HG03469 (cell line): ENCODE measurements around the gene ZNF337.
"Not testable (repeated sequence)": the region's sequence is repeated elsewhere in the genome, so short reads cannot be mapped to it uniquely, and the experiment has no call there.

Source experiments
- ATAC-seq: cut with Tn5 transposase; IDR thresholded peaks from one replicate; pipeline ENCODE4 v1.9.1; 2021; ENCODE audit warnings: mild to moderate bottlenecking, moderate library complexity, moderate number of reproducible peaks; ENCODE audit not compliant: unreplicated experiment

The ZNF337 gene

GRCh38 chr20:25630615-25631014 lies 66.0 kb downstream of the ZNF337 start:
- not testable (repeated sequence) for ATAC-seq

DNA sequence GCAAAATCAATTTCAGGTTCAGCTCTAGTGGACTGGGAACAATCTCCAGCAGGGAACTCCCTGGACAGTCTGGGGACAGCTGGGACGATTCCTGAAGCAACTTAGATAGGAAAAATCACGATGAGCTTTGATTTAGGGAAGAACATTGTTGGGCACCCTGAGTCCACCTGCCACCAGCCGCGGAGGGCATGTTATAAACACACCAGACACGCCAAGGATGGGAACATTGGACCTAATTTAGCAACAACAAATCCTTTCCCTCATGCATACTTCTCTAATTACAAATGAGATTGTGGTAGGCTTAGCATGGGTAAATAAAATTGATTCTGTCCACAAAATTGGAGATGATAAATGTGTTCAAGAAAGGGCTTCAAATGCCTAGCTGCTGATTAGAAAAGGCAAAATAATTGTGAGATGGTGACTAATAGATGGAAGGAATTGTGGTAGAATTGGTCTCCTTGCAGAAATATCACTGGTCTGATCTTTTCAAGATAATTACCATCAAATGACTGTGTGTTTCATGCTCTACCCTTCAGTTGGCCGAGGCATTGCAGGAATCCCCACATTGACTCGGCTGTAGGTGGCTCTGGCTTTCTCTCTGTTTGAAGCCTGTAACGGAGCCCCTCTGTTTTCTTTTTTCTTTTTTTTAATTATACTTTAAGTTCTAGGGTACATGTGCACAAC lies 66.7 kb downstream of the ZNF337 start:
- ATAC-seq, result no peak

GRCh38 chr20:25626779-25627178 lies 69.9 kb downstream of the ZNF337 start:
- ATAC-seq, result no peak

GRCh38 chr20:25624500-25624939 lies 72.1 kb downstream of the ZNF337 start:
- no peak for ATAC-seq
